Activated CD8-positive, alpha-beta memory T cell treated with anti-CD3 and anti-CD28 coated beads for 36 hours (primary cell): ENCODE measurements around the gene DIAPH3. TPM values are rescaled to one million over a fixed set of nuclear protein-coding genes. Genes with fewer than 3 reads are reported as not detected.

ENCODE experiments used
- CTCF ChIA-PET: fragments of 350-600 bp; sonication (Branson Sonifier 250); formaldehyde crosslinking; loops from one replicate; lab custom pipeline; 2021; ENCODE audit warnings: antibody characterized with exemption; lab: Charles Lee
- POLR2A ChIA-PET: fragments of 350-600 bp; sonication (Branson Sonifier 250); formaldehyde crosslinking; loops from one replicate; lab custom pipeline; 2021; ENCODE audit warnings: antibody characterized with exemption; lab: Charles Lee
- total RNA-seq, 2 experiments: library from RNA; stranded (reverse); gene quantifications; one replicate each; pipeline ENCODE4 v1.2.3, GENCODE V29; 2021

Gene DIAPH3
- total RNA-seq, 2 experiments from 2014 or later, result 18.8 to 19.0 TPM

- ChIA-PET POLR2A (no interaction called here), CTCF (interaction anchor here (1.2 kb wide), 1 partner anchor 10 kb away, joined by 3 read pairs; no protein-coding TSS in a partner anchor)
These were observed 485.5 kb downstream of the DIAPH3 start for GRCh38 chr13:59677966-59678814.

GRCh38 chr13:59677430-59677829 lies 486.3 kb downstream of the DIAPH3 start:
- ChIA-PET POLR2A (no interaction called here), CTCF (no interaction called here)

GRCh38 chr13:59674616-59675015 lies 489.1 kb downstream of the DIAPH3 start:
- CTCF ChIA-PET, result no interaction called here
- POLR2A ChIA-PET, result no interaction called here

GRCh38 chr13:59673286-59673685 lies 490.4 kb downstream of the DIAPH3 start:
- POLR2A ChIA-PET, result no interaction called here
- CTCF ChIA-PET, result no interaction called here

- CTCF ChIA-PET, result no interaction called here
- POLR2A ChIA-PET, result no interaction called here
These were observed 491.3 kb downstream of the DIAPH3 start for GRCh38 chr13:59672445-59672844.

GRCh38 chr13:59671881-59672280 lies 491.8 kb downstream of the DIAPH3 start:
- CTCF ChIA-PET, result no interaction called here

GRCh38 chr13:59666504-59666903 lies 497.2 kb downstream of the DIAPH3 start:
- CTCF ChIA-PET, result no interaction called here
- POLR2A ChIA-PET, result no interaction called here

More at GRCh38 chr13:59671881-59672280, 491.8 kb downstream of the DIAPH3 start:
- POLR2A ChIA-PET, result no interaction called here

GRCh38 chr13:59665732-59666131 lies 498.0 kb downstream of the DIAPH3 start:
- POLR2A ChIA-PET, result no interaction called here
- CTCF ChIA-PET, result no interaction called here

- POLR2A ChIA-PET, result no interaction called here
These were observed 498.5 kb downstream of the DIAPH3 start for GRCh38 chr13:59665184-59665583.

GRCh38 chr13:59664586-59664985 lies 499.1 kb downstream of the DIAPH3 start:
- CTCF ChIA-PET, result no interaction called here
- POLR2A ChIA-PET, result no interaction called here

More at GRCh38 chr13:59665184-59665583, 498.5 kb downstream of the DIAPH3 start:
- CTCF ChIA-PET, result no interaction called here

GRCh38 chr13:59663707-59664106 lies 500.0 kb downstream of the DIAPH3 start:
- ChIA-PET POLR2A (no interaction called here), CTCF (no interaction called here)

- ChIA-PET CTCF (no interaction called here), POLR2A (no interaction called here)
These were observed 503.1 kb downstream of the DIAPH3 start for GRCh38 chr13:59660582-59660981.

GRCh38 chr13:59659981-59660380 lies 503.7 kb downstream of the DIAPH3 start:
- POLR2A ChIA-PET, result no interaction called here
- CTCF ChIA-PET, result interaction anchor here (0.6 kb wide), 1 partner anchor 16 kb away, joined by 3 read pairs; no protein-coding TSS in a partner anchor

- POLR2A ChIA-PET, result no interaction called here
- CTCF ChIA-PET, result no interaction called here
These were observed 504.9 kb downstream of the DIAPH3 start for GRCh38 chr13:59658738-59659330.

GRCh38 chr13:59658027-59658737 lies 505.5 kb downstream of the DIAPH3 start:
- ChIA-PET CTCF (no interaction called here), POLR2A (no interaction called here)

- ChIA-PET CTCF (no interaction called here), POLR2A (no interaction called here)
These were observed 509.8 kb downstream of the DIAPH3 start for GRCh38 chr13:59653916-59654315.

GRCh38 chr13:59651479-59651878 lies 512.2 kb downstream of the DIAPH3 start:
- CTCF ChIA-PET, result no interaction called here
- POLR2A ChIA-PET, result no interaction called here

GRCh38 chr13:59643906-59644626 lies 519.7 kb downstream of the DIAPH3 start:
- ChIA-PET CTCF (no interaction called here), POLR2A (no interaction called here)

GRCh38 chr13:59643364-59643841 lies 520.3 kb downstream of the DIAPH3 start:
- CTCF ChIA-PET, result no interaction called here

More at GRCh38 chr13:59643364-59643841, 520.3 kb downstream of the DIAPH3 start:
- POLR2A ChIA-PET, result no interaction called here
